Measurements from ENCODE around the gene BANK1.

DNA sequence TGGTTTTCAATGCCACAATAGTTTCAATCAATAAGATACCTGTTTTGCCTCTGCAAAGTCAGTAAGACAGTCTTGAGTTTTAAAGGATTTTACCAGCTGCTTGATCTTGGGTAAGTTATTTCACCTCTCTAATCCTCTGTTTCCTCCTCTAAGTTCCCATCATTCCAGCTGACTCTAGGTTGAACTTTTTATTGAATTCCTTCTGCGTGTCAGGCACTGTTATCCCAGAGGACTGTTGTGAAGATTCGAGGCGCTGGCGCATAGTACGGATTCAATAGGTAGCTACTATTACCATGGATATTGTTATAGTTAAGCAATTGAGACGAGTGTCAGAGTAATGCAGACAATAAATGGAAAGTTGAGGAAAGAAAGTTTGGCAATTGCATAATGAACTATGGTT is 179.4 kb downstream of the BANK1 start:
- TF ChIP-seq, protein P1, sequence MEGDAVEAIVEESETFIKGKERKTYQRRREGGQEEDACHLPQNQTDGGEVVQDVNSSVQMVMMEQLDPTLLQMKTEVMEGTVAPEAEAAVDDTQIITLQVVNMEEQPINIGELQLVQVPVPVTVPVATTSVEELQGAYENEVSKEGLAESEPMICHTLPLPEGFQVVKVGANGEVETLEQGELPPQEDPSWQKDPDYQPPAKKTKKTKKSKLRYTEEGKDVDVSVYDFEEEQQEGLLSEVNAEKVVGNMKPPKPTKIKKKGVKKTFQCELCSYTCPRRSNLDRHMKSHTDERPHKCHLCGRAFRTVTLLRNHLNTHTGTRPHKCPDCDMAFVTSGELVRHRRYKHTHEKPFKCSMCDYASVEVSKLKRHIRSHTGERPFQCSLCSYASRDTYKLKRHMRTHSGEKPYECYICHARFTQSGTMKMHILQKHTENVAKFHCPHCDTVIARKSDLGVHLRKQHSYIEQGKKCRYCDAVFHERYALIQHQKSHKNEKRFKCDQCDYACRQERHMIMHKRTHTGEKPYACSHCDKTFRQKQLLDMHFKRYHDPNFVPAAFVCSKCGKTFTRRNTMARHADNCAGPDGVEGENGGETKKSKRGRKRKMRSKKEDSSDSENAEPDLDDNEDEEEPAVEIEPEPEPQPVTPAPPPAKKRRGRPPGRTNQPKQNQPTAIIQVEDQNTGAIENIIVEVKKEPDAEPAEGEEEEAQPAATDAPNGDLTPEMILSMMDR (conservative IDR thresholded peaks at IDR 0.05), result no peak
- no peak for TF ChIP-seq EZH2 (IDR thresholded peaks at IDR 0.05; ENCODE audit: low read depth)

Measured in PC-9 (cell line).